Nephron progenitor cell (in vitro differentiated cells): ENCODE results near the gene CYYR1.
A peak's percentile ranks its signal among the peaks of the same experiment; 100 is the strongest.

Experiments
- DNase-seq: peaks from one replicate; pipeline ENCODE4 v3.0.0; 2021
- H3K27ac Mint-ChIP-seq: 2 replicates; pipeline ENCODE4 v1.8.0; 2021; ENCODE audit warnings: mild to moderate bottlenecking, moderate library complexity, mixed read lengths
- H3K27me3 Mint-ChIP-seq: 2 replicates; pipeline ENCODE4 v1.8.0; 2021; ENCODE audit warnings: mild to moderate bottlenecking, low read depth, mixed read lengths; ENCODE audit not compliant: poor library complexity
- H3K36me3 Mint-ChIP-seq: 2 replicates; pipeline ENCODE4 v1.8.0; 2021; ENCODE audit warnings: low read depth, mixed read lengths
- H3K4me1 Mint-ChIP-seq: 2 replicates; pipeline ENCODE4 v1.8.0; 2021; ENCODE audit warnings: mixed read lengths
- H3K4me3 Mint-ChIP-seq: 2 replicates; pipeline ENCODE4 v1.8.0; 2021; ENCODE audit warnings: mild to moderate bottlenecking, moderate library complexity, mixed read lengths
- H3K9me3 Mint-ChIP-seq: 2 replicates; pipeline ENCODE4 v1.8.0; 2021; ENCODE audit warnings: mild to moderate bottlenecking, moderate library complexity, mixed read lengths
- TF ChIP-seq, protein P1 (sequence below): fragments of 200-600 bp; sonication (generic); IDR thresholded peaks from 2 replicates; pipeline ENCODE4 v1.5.0; 2021; ENCODE audit warnings: antibody characterized with exemption

Gene CYYR1

DNA sequence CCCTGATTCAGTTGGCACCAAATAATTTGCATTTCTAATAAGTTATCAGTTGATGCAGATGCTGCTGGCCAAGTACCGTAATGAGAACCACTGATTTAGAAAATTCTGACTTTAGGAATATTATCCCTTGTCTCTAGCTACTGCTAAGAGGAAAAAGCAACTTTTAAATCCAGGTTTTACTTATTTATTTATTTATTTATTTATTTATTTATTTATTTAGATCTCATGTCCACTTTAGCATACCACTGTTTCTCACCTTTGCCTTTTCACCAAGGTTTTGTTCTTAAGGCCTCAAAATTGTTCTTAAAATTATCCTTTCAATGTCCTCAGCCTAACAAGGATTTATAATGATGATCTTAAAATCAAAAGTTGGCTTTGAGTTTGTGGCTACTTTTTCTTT lies 8.7 kb upstream of the CYYR1 start:
- DNase-seq, result no peak
- Mint-ChIP-seq H3K36me3 (no peaks in the 10 kb centered on the region), H3K4me3 (no peak overlapping the region), H3K4me1 (peaks cover 5% of the 10 kb centered on the region), H3K27ac (no peak overlapping the region), H3K9me3 (peaks cover 47% of the 10 kb centered on the region), H3K27me3 (no peaks in the 10 kb centered on the region)
- TF ChIP-seq, protein P1, sequence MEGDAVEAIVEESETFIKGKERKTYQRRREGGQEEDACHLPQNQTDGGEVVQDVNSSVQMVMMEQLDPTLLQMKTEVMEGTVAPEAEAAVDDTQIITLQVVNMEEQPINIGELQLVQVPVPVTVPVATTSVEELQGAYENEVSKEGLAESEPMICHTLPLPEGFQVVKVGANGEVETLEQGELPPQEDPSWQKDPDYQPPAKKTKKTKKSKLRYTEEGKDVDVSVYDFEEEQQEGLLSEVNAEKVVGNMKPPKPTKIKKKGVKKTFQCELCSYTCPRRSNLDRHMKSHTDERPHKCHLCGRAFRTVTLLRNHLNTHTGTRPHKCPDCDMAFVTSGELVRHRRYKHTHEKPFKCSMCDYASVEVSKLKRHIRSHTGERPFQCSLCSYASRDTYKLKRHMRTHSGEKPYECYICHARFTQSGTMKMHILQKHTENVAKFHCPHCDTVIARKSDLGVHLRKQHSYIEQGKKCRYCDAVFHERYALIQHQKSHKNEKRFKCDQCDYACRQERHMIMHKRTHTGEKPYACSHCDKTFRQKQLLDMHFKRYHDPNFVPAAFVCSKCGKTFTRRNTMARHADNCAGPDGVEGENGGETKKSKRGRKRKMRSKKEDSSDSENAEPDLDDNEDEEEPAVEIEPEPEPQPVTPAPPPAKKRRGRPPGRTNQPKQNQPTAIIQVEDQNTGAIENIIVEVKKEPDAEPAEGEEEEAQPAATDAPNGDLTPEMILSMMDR, result no peak

DNA sequence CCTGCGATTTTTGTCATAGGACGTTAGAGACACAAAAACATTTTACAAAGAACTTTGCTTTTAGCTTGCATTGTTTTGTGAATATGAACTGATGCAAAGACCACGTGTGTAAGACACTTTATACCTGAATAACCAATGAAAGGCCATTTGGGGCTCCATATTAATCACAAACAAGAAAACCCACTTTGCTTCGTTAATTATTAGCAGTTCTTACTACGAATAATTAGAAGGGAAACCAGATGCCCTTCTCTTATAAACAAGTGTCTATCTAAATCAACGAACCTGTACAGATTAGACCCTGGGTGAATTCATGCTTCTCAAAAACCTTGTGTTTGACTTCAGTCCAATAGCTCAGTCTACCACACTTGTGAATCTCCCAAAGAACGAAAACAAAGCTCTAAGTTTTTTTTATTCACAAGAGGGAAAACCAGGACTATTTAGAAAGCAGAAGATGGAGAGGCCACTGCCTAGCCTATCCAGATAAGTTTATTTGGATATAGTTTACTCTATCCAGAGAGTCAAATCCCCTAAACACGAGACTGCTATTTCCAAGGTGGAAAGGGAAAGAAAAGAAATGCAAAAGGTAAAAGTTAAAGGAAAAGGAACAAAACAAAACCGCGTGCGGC lies 897 bp downstream of the CYYR1 start:
- peaks cover 41% of the 10 kb centered on the region for H3K9me3 Mint-ChIP-seq
- peaks cover 17% of the 10 kb centered on the region for H3K4me1 Mint-ChIP-seq
- peaks cover 28% of the 10 kb centered on the region for H3K36me3 Mint-ChIP-seq
- no peak for DNase-seq
- peak overlapping the region; percentile 95 for H3K27ac Mint-ChIP-seq
- peaks cover 7% of the 10 kb centered on the region for H3K27me3 Mint-ChIP-seq
- TF ChIP-seq, protein P1, result no peak
- H3K4me3 Mint-ChIP-seq, result peak overlapping the region; percentile 96

- H3K36me3 Mint-ChIP-seq, result peaks cover 32% of the 10 kb centered on the region
- H3K4me3 Mint-ChIP-seq, result peak overlapping the region; percentile 54
- TF ChIP-seq, protein P1, result no peak
- peak overlapping the region; percentile 48 for H3K27ac Mint-ChIP-seq
- no peak for DNase-seq
- peaks cover 36% of the 10 kb centered on the region for H3K9me3 Mint-ChIP-seq
- H3K27me3 Mint-ChIP-seq, result peaks cover 7% of the 10 kb centered on the region
- H3K4me1 Mint-ChIP-seq, result peaks cover 17% of the 10 kb centered on the region
Measured at GRCh38 chr21:26570203-26570602, 2.9 kb downstream of the CYYR1 start.

DNA sequence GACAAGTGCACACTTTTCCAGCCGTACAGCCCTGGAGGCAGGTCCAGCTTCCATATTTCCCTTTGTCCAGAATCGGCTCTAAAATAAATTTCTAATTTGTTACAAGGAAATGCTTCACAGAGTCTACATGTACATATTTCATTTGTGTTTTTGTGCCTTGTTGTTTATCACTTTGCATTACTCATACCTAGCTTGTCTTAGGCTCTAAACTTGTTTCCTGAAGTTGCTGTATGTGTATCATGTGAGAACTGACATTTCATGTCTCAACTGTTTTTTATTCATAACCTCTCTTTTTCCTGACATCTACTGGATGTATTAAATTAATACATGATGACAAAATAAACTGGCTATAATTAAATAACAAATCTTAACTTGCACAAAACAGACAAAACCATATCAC lies 7.5 kb downstream of the CYYR1 start:
- Mint-ChIP-seq H3K4me1 (peaks cover 7% of the 10 kb centered on the region), H3K36me3 (peaks cover 40% of the 10 kb centered on the region), H3K27me3 (no peaks in the 10 kb centered on the region), H3K27ac (no peak overlapping the region), H3K9me3 (peaks cover 15% of the 10 kb centered on the region), H3K4me3 (no peak overlapping the region)
- TF ChIP-seq, protein P1, result no peak
- no peak for DNase-seq

GRCh38 chr21:26565111-26565510 lies 8.0 kb downstream of the CYYR1 start:
- Mint-ChIP-seq H3K27ac (no peak overlapping the region), H3K9me3 (peaks cover 15% of the 10 kb centered on the region), H3K4me1 (peaks cover 3% of the 10 kb centered on the region), H3K4me3 (no peak overlapping the region), H3K36me3 (peaks cover 40% of the 10 kb centered on the region), H3K27me3 (no peaks in the 10 kb centered on the region)
- TF ChIP-seq, protein P1, result no peak
- DNase-seq, result no peak

GRCh38 chr21:26563856-26564503 lies 9.1 kb downstream of the CYYR1 start:
- TF ChIP-seq, protein P1, result no peak
- Mint-ChIP-seq H3K36me3 (peaks cover 46% of the 10 kb centered on the region), H3K4me1 (no peaks in the 10 kb centered on the region), H3K4me3 (no peak overlapping the region), H3K27me3 (no peaks in the 10 kb centered on the region), H3K27ac (no peak overlapping the region), H3K9me3 (peaks cover 9% of the 10 kb centered on the region)
- no peak for DNase-seq
